Kidney tubule cell (primary cell): ENCODE results near the gene SMIM3.
A peak's percentile ranks its signal among the peaks of the same experiment; 100 is the strongest.
"Not testable (repeated sequence)": the region's sequence is repeated elsewhere in the genome, so short reads cannot be mapped to it uniquely, and the experiment has no call there.

Experiments used
- DNase-seq: peaks from one replicate; pipeline ENCODE4 v3.0.0-alpha.2; 2018; ENCODE audit warnings: low spot score

SMIM3 gene, protein sequence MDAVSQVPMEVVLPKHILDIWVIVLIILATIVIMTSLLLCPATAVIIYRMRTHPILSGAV

DNA sequence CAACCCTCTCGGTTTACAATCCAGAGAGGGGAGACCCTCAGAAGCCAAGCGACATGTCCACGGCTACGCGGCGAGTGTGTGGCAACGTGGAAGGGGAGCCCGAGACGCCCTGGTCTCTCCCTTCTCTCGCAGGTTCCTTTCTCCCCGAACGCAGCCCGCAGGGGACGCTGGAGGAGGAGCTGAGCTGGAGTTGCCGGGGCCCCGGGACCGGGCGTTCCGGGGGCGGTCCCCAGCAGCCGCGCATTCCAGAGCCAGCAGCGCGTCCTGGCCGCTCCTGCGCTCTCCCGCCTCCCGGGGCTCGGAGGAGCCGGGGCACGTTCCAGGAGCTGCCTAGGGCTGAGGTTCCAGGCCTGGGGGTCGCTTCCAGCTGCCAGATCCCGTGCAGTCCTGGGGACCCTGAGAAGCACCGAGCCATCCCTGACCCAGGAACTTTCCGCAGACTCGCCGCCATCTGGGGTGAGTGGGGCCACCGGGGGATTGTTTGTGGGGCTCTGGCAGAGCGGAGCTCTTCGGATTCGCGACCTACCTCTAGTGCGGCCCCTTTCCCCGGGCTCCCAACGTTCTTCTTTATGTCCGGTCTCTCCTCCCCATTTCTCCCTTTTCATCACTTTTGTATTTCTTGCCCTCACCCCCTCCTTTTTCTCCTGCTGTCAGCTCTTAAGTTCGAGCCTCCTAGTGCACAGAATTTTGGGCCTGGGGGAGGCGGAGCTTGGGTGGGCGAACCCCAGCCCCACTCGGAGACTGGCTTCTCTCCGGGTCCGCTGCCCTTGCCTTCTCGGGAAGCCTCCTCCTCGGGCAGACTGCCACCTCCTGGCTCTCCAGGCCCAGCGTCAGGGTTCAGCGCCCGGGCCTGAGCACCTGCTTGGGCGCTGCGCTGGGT lies at the start of gene SMIM3:
SMIM3 (plus strand) TSS at position 241 of the 880 bp plus-strand sequence. CDS start 16,684 bp downstream, outside the sequence.
- DNase-seq: peak; percentile 78

GRCh38 chr5:150729859-150730258 lies 48.7 kb upstream of the SMIM3 start:
- DNase-seq: no peak

DNA sequence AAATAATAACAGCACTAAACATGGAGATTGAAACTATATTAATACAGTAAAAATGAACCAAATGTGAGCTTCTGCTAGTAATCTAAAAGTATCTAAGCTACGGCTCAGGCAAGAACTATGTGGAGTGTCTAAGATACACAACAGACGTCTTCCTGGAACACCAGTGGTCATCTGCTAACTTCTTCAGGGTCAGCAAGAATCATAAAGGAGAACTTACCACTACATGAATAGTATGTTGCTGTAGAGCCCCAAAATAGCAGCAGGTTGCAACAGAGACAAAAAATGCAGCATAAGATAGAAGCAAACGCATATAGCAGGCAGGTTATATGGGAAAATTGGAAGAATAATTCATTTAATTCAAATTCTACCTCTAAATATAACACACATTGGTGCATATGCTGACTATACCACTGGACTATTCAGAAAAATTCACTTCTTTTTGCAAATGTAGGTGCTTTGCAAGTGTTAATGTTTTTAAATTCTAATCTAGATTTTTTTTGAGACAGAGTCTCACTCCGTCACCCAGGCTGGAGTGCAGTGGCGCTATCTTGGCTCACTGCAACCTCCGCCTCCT lies 46.8 kb upstream of the SMIM3 start:
- DNase-seq: no peak

DNA sequence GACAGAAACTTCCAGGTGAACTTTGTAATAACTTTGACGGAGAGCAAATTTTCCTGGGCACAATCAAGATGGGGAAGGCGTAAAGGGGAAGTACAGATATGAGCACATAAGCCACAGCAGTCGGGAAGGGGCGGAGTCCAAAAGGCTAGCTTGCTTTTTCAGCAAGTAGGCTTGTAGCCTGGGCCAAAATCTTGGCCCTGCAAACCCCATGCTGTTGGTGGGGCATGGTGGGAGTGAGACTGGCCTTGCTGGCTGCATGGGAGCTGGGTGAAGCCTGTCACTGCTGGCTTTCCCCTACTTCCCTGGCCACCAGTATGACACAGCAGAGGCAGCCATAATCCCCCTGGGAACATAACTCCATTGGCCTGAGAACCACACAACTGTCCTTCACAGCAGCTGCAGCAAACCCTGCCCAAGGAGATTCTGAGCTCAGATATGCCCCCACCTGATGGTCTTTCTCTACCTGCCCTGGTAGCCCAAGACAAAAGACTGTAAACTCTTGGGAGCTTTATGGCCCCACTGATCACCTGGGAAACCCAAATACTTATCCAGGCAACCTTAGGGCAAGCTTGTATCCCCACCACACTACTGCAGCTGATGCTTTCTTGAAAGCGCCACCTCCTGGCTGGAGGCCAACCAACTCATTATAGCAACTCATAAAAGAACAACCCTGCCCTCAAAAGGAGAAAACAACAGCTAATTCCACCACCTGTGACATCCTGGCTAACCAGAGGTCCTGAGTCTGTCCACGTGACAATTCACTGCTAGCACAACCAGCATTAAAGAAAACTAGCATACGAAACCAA lies 43.8 kb upstream of the SMIM3 start:
- no peak for DNase-seq

GRCh38 chr5:150738862-150739261 lies 39.7 kb upstream of the SMIM3 start:
- no peak for DNase-seq

DNA sequence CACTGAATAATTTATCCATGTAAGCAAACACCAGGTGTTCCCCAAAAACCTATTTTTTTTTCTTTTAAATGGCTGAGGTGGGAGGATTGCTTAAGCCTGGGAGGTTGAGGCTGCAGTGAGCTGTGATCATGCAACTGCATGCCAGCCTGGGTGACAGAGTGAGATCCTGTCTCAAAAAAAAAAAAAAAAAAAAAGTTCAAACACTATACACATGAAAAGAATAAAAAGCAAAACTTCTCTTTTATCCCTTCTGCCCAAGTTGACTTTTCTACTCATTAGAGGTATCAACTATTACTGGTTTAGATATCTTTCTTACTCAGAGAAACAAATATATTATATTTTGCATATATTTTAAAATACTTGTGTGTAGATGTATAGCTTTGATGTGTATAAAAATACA lies 37.6 kb upstream of the SMIM3 start:
- no peak for DNase-seq

DNA sequence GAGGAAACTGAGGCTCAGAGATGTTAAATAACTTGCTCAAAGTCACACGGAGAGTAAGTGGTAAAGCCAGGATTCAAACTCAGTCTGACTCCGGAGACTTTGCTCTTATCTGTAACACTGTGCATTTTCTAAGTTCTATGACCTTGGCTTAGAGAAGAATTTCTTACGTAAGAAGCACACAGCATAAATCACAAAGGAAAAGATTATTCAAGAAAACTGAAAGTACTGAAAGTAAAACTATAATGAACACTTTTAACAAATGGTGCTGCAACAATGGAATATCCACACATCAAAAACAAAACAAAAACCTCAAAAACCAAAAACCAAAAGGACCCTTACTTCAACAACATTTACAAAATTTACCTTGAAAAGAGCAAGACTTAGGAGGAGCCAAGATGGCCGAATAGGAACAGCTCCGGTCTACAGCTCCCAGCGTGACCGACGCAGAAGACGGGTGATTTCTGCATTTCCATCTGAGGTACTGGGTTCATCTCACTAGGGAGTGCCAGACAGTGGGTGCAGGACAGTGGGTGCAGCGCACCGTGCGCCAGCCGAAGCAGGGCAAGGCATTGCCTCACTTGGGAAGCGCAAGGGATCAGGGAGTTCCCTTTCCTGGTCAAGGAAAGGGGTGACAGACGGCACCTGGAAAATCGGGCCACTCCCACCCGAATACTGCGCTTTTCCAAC lies 36.0 kb upstream of the SMIM3 start:
- DNase-seq: not testable (repeated sequence)

GRCh38 chr5:150743142-150743488 lies 35.4 kb upstream of the SMIM3 start:
- DNase-seq: not testable (repeated sequence)

- DNase-seq: no peak
These were observed 28.1 kb upstream of the SMIM3 start for GRCh38 chr5:150750469-150750868.

- no peak for DNase-seq
These were observed 27.3 kb upstream of the SMIM3 start for GRCh38 chr5:150751096-150751891.

- DNase-seq: no peak
These were observed 25.1 kb upstream of the SMIM3 start for GRCh38 chr5:150753463-150753862.

DNA sequence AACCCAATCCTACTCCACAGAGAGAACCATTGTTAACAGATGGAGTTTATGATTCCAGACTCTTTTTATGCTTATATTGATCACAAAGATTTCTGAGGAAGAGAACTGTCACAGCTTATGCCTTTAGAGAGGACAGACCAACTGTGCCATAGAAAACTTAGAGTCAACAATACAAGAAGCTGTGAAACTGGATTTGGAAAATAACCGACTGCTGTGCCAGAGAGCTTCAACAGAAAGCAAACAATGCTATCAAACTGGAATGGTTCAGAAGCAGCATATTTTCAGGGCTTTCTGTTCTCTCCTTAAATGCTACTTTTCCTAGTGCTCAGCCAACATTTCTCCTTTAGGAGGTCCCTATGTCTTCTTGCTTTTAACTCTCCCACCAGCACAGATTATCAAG lies 24.7 kb upstream of the SMIM3 start:
- DNase-seq: no peak

DNA sequence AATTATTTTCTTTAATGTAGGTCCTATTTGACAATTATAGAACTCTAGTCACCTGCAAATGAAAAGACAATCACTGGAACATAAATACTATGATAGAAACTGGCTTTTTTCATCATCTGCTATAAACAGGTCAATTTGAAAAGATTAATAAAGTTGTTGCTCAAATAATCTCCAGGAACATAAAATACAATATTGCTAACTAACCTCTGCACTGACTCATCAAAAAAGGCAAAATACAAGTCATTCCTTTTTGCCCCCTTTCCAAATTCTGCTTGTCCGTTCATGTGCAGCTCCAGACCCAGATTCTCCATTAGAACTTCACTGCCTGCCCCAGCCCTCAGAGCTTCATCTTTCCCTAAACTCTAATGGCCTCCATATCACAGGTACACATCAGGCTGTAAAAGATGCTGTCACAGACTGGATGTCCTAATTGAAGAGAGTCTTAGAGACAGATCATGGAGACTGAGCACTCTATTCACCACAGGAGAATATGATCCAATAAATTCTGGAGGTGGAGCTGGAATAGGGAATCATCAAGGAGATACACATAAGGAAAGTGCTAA lies 21.4 kb upstream of the SMIM3 start:
- peak; percentile 6 for DNase-seq

- no peak for DNase-seq
These were observed 20.4 kb upstream of the SMIM3 start for GRCh38 chr5:150758203-150758530.

GRCh38 chr5:150758531-150759333 lies 19.8 kb upstream of the SMIM3 start, which contains the start of gene DCTN4:
Gene DCTN4 (minus strand): TSS chr5:150759017. CDS start chr5:150758993, 24 bp downstream.
- DNase-seq: peak; percentile 99

DNA sequence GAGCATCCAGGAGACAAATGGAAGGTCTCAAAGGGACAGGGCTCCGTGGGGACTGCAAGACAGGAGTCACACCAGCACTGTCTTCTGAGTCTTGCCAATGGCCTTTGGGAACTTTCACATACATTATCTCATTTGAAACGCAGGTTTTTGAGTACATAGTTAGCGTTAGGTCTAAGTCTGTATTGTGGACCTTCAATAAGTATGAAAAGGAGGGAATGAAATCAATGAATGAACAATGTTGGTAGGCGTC lies 19.3 kb upstream of the SMIM3 start:
- no peak for DNase-seq

GRCh38 chr5:150762211-150762610 lies 16.3 kb upstream of the SMIM3 start:
- DNase-seq: no peak

GRCh38 chr5:150763023-150763769 lies 15.4 kb upstream of the SMIM3 start:
- peak; percentile 91 for DNase-seq

DNA sequence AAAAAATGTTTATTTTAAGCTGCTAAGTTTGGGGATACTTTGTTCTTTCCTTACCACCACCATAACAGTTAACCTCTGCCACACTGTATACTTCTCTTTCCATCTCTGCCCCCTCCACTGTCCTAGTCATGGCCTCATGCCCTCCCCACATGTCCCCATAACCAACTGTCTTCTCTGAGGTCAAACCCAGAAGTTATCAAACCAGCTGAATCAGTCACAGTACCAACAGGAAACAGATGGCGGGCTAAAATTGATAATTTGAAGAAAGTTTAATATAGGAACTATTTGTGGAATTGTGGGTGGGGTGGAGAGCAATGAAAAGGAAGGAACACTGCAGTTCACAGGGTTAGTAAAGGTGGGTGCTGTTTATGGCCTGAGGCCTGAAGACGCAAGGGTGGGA lies 14.0 kb upstream of the SMIM3 start:
- no peak for DNase-seq
